OCI-LY3 (cell line): ENCODE data around the gene CLTC.

ENCODE experiments used
- CTCF ChIP-seq: fragments of 200-600, 300-600 bp; sonication (generic); IDR thresholded peaks from 2 replicates; pipeline ENCODE4 v1.5.1; 2014; ENCODE audit warnings: antibody characterized with exemption, low read length, low read depth
- EZH2phosphoT487 ChIP-seq: fragments of 200-600 bp; shearing (Covaris generic); IDR thresholded peaks from 2 replicates; pipeline ENCODE4 v1.6.1; 2018; ENCODE audit warnings: antibody characterized with exemption, mixed run types, low read depth

- TF ChIP-seq CTCF (no peak), EZH2phosphoT487 (no peak)
These were observed 8.2 kb upstream of the CLTC start for GRCh38 chr17:59611503-59611902.
